Left ventricle myocardium superior (tissue), 1 donor: Measurements from ENCODE around the gene C19orf67. TPM values are rescaled to one million over a fixed set of nuclear protein-coding genes. Genes with fewer than 3 reads are reported as not detected.

Experiments
- ATAC-seq: fragments of 200-7000 bp; cut with Tn5 transposase; one replicate; pipeline ENCODE4 v1.9.1; 2020; ENCODE audit warnings: mild to moderate bottlenecking, moderate library complexity
- DNase-seq: peaks from one replicate; pipeline ENCODE4 v3.0.0-alpha.2; 2020
- intact Hi-C: fragments of 100-400 bp; cut with micrococcal nuclease; formaldehyde crosslinking; loops from one replicate; pipeline ENCODE4 v1.11.0; 2022
- long read RNA-seq: library from polyadenylated mRNA; unstranded; transcript quantifications from one replicate; pipeline ENCODE4 v2.0.0, GENCODE V29; 2021
- total RNA-seq: library from RNA; stranded (reverse); fragmentation: NEBNext Ultra II Directional; extraction: Animal tissue kit (Norgen Biotek cat#: 25700); gene quantifications from one replicate; pipeline ENCODE4 v1.2.1, GENCODE V29; 2021
- donor health status: DM: no; HTN: yes; CAD: no; lungs with severe emphysema.

The C19orf67 gene
- total RNA-seq = not detected
- long read RNA-seq = 0 reads

DNA sequence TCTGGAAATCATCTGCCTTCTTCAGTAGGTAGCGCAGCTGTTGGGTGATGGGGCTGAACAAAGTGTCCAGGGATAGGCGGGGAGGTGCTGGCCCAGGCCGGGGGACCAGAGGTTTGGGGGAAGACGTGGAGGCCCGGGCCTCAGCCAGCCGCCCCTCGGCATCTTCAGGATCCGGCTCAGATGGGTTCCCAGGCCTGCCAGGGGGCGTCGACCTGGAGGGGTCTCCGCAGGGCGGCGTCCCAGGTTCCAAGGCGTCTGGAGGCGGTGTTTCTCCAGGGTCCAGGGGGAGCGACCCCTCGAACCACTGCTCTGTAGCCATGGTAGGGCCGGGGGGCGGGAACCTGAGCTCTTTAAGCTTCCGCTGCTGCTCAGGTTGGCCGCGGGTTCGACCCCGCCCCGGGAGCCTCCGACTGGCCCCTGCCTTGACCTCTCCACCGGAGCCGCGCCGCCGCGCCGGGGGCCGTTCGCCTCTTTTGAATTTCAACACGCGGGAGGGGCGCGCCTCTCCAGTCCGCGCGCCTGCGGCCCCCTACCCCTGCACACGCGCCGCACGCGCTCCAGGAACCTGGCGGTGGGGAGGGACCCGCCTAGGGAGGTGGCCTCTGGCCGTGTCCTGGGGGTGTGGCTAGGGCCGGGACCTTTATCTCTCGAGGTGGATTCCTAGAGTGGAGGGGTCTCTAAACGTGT is at the start of gene C19orf67:
C19orf67 (minus strand) TSS at position 475 of the 687 bp plus-strand sequence; CDS start at position 319, 156 bp downstream.
- ATAC-seq (no peak), DNase-seq (no peak)
- intact Hi-C loops = no loop called here

DNA sequence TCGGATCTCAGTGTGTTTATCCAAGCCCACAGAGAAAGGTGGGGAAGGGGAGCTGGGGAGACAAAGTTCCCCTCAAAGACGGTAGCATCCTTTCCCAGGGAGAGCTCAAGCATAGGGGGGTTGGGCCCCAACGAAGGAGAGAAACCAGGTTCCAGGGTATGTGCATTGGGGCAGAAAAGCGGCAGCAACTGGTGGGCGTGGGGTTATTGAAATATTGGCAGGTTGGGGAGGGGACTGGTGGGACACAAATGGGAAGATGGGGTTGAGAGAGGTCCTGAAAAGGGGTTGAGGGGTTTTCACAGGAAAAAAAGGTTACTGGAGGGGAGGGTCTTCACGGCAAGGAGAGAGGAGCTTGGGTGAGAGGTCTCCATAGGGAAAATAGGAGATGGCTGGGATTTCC is 49.8 kb upstream of the C19orf67 start:
- no peak for ATAC-seq
- no peak for DNase-seq
- intact Hi-C loops = no loop called here

GRCh38 chr19:14127929-14128509 is 42.4 kb upstream of the C19orf67 start:
- no peak for DNase-seq
- peak; percentile 91 for ATAC-seq
- intact Hi-C loops = no loop called here

- intact Hi-C loops = no loop called here
- DNase-seq (peak; percentile 57), ATAC-seq (peak; percentile 74)
These were observed 41.6 kb upstream of the C19orf67 start for GRCh38 chr19:14127176-14127575.

- DNase-seq = no peak
- ATAC-seq = no peak
- intact Hi-C loops = no loop called here
These were observed 37.3 kb upstream of the C19orf67 start for GRCh38 chr19:14122924-14123323.

GRCh38 chr19:14120497-14120780 is 34.9 kb upstream of the C19orf67 start:
- no peak for ATAC-seq
- DNase-seq = no peak
- intact Hi-C loops = no loop called here

- no peak for DNase-seq
- ATAC-seq = no peak
- intact Hi-C loops = no loop called here
These were observed 34.3 kb upstream of the C19orf67 start for GRCh38 chr19:14119644-14120496.

- intact Hi-C loops = no loop called here
- ATAC-seq (no peak), DNase-seq (no peak)
These were observed 33.6 kb upstream of the C19orf67 start for GRCh38 chr19:14119146-14119545.

GRCh38 chr19:14118165-14119051 is 32.8 kb upstream of the C19orf67 start:
- intact Hi-C loops = no loop called here
- peak; percentile 52 for ATAC-seq

GRCh38 chr19:14117668-14118164 is 32.1 kb upstream of the C19orf67 start, which contains the start of gene PRKACA:
TSS of gene PRKACA (minus strand) at chr19:14117762. CDS start at chr19:14117547, 215 bp downstream.
- DNase-seq = peak; percentile 100
- ATAC-seq = peak; percentile 86
- intact Hi-C loops = no loop called here

More at GRCh38 chr19:14118165-14119051, 32.8 kb upstream of the C19orf67 start:
- DNase-seq = peak; percentile 82

GRCh38 chr19:14116918-14117578 is 31.5 kb upstream of the C19orf67 start:
- intact Hi-C loops = no loop called here
- ATAC-seq (no peak), DNase-seq (peak; percentile 65)

DNA sequence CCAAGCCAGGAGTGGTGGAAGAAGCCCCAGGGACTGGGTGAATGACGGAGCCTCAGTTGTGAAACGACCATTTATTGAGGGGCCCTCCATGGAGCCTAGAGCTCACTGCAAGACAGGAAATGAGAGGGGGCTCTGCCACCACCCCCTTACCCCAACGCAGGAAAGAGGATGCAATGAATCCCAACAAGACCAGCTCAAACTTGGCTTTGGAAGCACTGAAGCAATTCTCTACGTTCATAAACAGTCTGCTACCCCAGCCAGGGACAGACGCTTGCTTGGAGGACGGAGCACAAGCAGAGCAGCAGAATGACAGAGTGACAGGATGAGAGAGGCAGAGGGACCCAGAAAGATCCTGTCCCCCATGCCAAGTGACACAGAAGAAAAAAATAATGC is 30.9 kb upstream of the C19orf67 start:
- DNase-seq = no peak
- ATAC-seq = no peak
- intact Hi-C loops = no loop called here

DNA sequence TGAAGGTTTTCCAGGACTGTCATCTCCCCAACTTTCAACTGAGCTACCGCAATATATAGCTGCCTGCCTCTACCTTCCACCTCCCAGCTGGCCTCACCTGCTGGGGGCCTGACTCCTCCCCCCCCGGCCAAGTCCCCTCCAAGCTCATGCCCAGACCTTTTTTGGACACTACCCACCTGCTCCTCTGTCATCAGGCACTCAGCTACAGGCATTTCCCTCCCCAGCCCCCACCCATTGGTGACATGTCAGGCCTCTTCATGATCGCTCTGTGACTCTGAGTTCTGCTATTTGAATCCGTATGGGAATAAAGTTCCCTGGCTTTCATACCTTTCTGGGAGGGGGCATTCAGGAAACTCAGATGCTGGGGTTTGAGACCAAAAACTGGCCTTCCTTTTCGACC is 30.2 kb upstream of the C19orf67 start:
- intact Hi-C loops = no loop called here
- DNase-seq (no peak), ATAC-seq (no peak)

- DNase-seq (peak; percentile 80), ATAC-seq (no peak)
- intact Hi-C loops = no loop called here
These were observed 29.3 kb upstream of the C19orf67 start for GRCh38 chr19:14114854-14115253.

DNA sequence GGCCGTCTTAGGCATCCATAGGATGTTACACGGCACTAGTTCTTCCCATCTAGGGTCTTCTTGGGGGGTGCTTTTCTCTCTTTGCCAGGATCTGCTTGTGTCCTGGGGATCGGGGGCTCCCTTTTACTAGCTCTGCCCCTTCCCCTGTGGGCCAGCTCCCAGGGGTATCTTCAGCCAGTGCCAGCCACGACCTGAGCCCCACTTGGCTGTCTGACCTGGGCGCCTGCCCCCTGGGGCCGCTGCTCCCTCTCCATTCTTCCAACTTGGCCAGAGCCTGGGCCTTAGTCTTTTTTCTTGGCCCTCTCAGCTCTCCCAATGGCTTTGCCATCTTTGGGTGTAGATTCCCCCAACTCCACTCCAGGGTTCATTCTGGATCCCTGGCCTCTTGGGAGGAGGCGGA is 28.9 kb upstream of the C19orf67 start:
- intact Hi-C loops = no loop called here
- ATAC-seq = no peak
- DNase-seq = no peak

- DNase-seq (peak; percentile 65), ATAC-seq (no peak)
- intact Hi-C loops = no loop called here
These were observed 28.3 kb upstream of the C19orf67 start for GRCh38 chr19:14113762-14114414.

GRCh38 chr19:14112809-14113385 is 27.3 kb upstream of the C19orf67 start:
- ATAC-seq = peak; percentile 34
- intact Hi-C loops = no loop called here
- peak; percentile 69 for DNase-seq
